ENCODE results near the gene AKNA.

- TF ChIP-seq, protein P1, sequence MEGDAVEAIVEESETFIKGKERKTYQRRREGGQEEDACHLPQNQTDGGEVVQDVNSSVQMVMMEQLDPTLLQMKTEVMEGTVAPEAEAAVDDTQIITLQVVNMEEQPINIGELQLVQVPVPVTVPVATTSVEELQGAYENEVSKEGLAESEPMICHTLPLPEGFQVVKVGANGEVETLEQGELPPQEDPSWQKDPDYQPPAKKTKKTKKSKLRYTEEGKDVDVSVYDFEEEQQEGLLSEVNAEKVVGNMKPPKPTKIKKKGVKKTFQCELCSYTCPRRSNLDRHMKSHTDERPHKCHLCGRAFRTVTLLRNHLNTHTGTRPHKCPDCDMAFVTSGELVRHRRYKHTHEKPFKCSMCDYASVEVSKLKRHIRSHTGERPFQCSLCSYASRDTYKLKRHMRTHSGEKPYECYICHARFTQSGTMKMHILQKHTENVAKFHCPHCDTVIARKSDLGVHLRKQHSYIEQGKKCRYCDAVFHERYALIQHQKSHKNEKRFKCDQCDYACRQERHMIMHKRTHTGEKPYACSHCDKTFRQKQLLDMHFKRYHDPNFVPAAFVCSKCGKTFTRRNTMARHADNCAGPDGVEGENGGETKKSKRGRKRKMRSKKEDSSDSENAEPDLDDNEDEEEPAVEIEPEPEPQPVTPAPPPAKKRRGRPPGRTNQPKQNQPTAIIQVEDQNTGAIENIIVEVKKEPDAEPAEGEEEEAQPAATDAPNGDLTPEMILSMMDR (IDR thresholded peaks at IDR 0.05; ENCODE audit: control extremely low read depth in 1 of 3, insufficient read depth in 1 of 3, low read depth in 1 of 3, low read length in 3 of 3): no peak
- no peak for TF ChIP-seq YY1 (IDR thresholded peaks at IDR 0.05; ENCODE audit: low read depth, low read length)
- no peak for TF ChIP-seq TAF7 (optimal IDR thresholded peaks at IDR 0.05; ENCODE audit: borderline replicate concordance, low read depth, low read length)
- TF ChIP-seq POLR2A (IDR thresholded peaks at IDR 0.05; ENCODE audit: control extremely low read depth in 1 of 2, low read depth in 2 of 2, low read length in 2 of 2): no peak
- TF ChIP-seq SIX5 (IDR thresholded peaks at IDR 0.05; ENCODE audit: low read depth, low read length): no peak
- no peak for TF ChIP-seq RAD21 (IDR thresholded peaks at IDR 0.05 in 1 of 2, conservative IDR thresholded peaks at IDR 0.05 in 1 of 2; ENCODE audit: low read depth in 2 of 2, low read length in 2 of 2)
- no peak for TF ChIP-seq MAFK (IDR thresholded peaks at IDR 0.05; ENCODE audit: low read depth, low read length)
- TF ChIP-seq RFX5 (IDR thresholded peaks at IDR 0.05; ENCODE audit: borderline replicate concordance, low read depth, low read length): no peak
- no peak for TF ChIP-seq EP300 (IDR thresholded peaks at IDR 0.05; ENCODE audit: borderline replicate concordance in 1 of 2, low read depth in 2 of 2, low read length in 2 of 2)
- TF ChIP-seq USF2 (IDR thresholded peaks at IDR 0.05; ENCODE audit: low read length): no peak
Observed at GRCh38 chr9:114407889-114408288, 20.1 kb upstream of the AKNA start.
